ENCODE measurements around the gene DEAF1.

- no peak for TF ChIP-seq CTCF (IDR thresholded peaks at IDR 0.05)
- TF ChIP-seq POLR2A (IDR thresholded peaks at IDR 0.05): no peak
- no peak for TF ChIP-seq POLR2AphosphoS5 (IDR thresholded peaks at IDR 0.05)
These were observed 69.3 kb downstream of the DEAF1 start for GRCh38 chr11:625636-626268.
